Spinal cord (tissue), 10 donors: ENCODE data around the gene TMEFF2. TPM values are rescaled to one million over a fixed set of nuclear protein-coding genes. Genes with fewer than 3 reads are reported as not detected.

ENCODE experiments used
- DNase-seq, 6 donors: peaks; one replicate each; pipeline versions ENCODE4 v3.0.0 to v3.0.0-alpha.2; 2013 to 2015; ENCODE audit warnings: low spot score in 6 of 6, low read depth in 4 of 6
- H3K27ac ChIP-seq: one replicate; pipeline ENCODE4 v1.5.1; 2013; ENCODE audit warnings: low read depth, low read length, control low read depth
- H3K27me3 ChIP-seq: one replicate; pipeline ENCODE4 v1.6.1; 2013; ENCODE audit warnings: low read length; ENCODE audit not compliant: control insufficient read depth, insufficient read depth
- H3K36me3 ChIP-seq: one replicate; pipeline ENCODE4 v1.6.1; 2013; ENCODE audit warnings: low read length; ENCODE audit not compliant: control insufficient read depth, insufficient read depth
- H3K4me1 ChIP-seq: one replicate; pipeline ENCODE4 v1.6.1; 2013; ENCODE audit warnings: low read length; ENCODE audit not compliant: control insufficient read depth, insufficient read depth
- H3K4me3 ChIP-seq: one replicate; pipeline ENCODE4 v1.5.1; 2013; ENCODE audit warnings: low read depth, low read length, control low read depth
- H3K9me3 ChIP-seq: one replicate; pipeline ENCODE4 v1.6.1; 2013; ENCODE audit warnings: low read length; ENCODE audit not compliant: control insufficient read depth, insufficient read depth
- WGBS: methylation state at CpG from one replicate; pipeline ENCODE4 v1.1.5; 2013; ENCODE audit warnings: missing lambda C conversion rate; ENCODE audit not compliant: insufficient coverage; 5-methylcytosine and 5-hydroxymethylcytosine counted together
- polyA plus RNA-seq, 2 donors: library from polyadenylated mRNA; unstranded; fragments of 120-200 nt; gene quantifications; one replicate each; pipeline ENCODE4 v1.2.1, GENCODE V29; 2013; ENCODE audit not compliant: insufficient read length in 2 of 2
- total RNA-seq, 2 donors: library from RNA; depleted of rRNA in 1 of 2; stranded (reverse); fragments of 120-200 nt in 1 of 2; fragments of >200 nt in 1 of 2; gene quantifications; one replicate each; pipeline versions ENCODE4 v1.2.3 to v1.2.4, GENCODE V29; 2013 to 2014
- donor health status: healthy.

Gene TMEFF2
- total and polyA plus RNA-seq, 4 donors = 14.0 to 85.6 (median 61.1) TPM

DNA sequence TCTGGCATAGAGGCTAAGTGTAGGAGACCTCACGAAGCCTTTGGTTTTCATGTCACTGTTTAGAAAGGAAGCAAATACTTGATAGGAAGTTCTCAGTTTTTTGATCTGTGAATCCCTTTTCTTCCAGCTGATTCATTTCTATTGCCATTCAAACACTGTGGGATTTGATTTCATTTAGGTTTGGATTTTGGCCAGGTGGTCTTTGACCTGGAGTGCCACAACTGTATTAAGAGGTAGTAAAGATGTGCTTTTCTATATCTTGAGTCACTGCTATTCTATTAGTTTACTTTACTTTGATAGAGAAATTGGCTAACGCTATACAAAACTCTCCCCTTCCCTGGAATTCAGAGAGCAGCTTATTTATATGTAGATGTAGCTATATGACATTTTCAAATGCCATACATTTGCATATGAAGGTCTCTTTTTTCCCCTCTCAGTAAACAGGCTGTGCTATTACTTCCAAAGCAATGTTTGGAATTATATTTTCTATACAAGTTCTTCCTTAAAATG lies 215.5 kb downstream of the TMEFF2 start:
- no peak for DNase-seq
- no peak overlapping the region for H3K27ac ChIP-seq
- no CpG with 5 or more reads among the region's 2 CpGs for WGBS

DNA sequence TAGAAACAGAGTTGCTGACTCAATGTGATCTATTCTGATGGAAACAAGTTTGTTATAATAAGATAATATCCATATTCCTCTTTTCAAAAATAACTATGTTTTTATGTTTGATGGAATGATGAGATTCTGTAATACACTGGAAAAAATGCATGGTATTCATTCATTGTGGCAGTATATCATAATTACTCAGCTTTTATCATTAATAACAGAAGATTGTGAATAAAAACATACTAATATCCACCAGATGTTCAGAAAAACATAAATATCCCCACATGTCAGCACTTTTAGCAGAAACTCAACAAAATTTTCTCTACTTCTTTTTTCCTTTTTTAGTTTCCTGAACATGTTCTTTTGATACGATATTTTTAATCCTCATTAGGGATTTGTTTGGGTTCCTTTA lies 217.0 kb downstream of the TMEFF2 start:
- Histone ChIP-seq H3K4me3 (no peak overlapping the region), H3K27me3 (no peaks in the 10 kb centered on the region), H3K9me3 (no peaks in the 10 kb centered on the region), H3K4me1 (no peaks in the 10 kb centered on the region), H3K36me3 (no peaks in the 10 kb centered on the region), H3K27ac (no peak overlapping the region)
- no peak for DNase-seq
- no CpG with 5 or more reads among the region's 1 CpG for WGBS

More for the DNA sequence above, 215.5 kb downstream of the TMEFF2 start:
- no peaks in the 10 kb centered on the region for H3K27me3 ChIP-seq
- H3K9me3 ChIP-seq = no peaks in the 10 kb centered on the region
- no peak overlapping the region for H3K4me3 ChIP-seq
- H3K4me1 ChIP-seq = no peaks in the 10 kb centered on the region
- no peaks in the 10 kb centered on the region for H3K36me3 ChIP-seq

DNA sequence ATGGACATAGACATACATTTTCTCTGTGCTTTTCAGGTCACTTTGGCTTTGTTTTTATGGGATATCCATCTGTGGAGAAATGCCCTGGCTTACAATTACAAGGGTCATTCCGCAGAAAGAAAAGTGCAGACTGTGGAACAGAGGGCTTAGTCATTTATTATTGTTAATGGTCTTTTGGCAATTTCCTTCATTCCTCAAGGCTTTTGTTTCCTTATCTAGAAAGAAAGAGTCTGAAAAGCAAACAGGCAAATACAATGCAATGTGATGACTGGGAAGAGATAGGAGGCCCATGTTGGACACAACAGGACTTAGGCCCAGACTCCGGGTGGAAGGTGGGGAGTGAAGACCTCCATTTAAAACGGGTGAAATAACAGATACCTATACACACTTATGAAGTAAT lies 218.3 kb downstream of the TMEFF2 start:
- DNase-seq = no peak
- no peaks in the 10 kb centered on the region for H3K27me3 ChIP-seq
- no peaks in the 10 kb centered on the region for H3K36me3 ChIP-seq
- H3K4me3 ChIP-seq = no peak overlapping the region
- no peaks in the 10 kb centered on the region for H3K4me1 ChIP-seq
- WGBS = no CpG with 5 or more reads among the region's 3 CpGs
- no peak overlapping the region for H3K27ac ChIP-seq
- H3K9me3 ChIP-seq = no peaks in the 10 kb centered on the region

DNA sequence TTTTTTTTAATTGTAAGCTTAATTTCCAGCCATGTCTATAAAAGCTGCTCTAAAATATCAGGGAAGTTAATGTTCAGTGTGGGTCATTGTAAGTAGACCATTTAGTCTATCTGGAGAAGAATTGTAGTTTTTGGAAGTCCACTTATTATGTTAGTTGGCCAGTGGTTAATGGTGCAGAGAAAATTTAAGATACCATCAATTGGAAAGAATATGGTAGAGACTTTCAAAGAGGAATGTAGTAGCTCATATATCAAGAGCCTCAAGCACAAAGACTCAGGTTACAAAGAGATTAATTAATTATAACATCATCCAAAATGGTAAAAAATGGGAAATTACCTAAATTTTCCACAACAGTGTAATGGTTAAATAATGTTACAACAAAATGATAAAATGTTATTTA lies 220.1 kb downstream of the TMEFF2 start:
- DNase-seq = no peak
- no peaks in the 10 kb centered on the region for H3K27me3 ChIP-seq
- H3K27ac ChIP-seq = no peak overlapping the region
- no peak overlapping the region for H3K4me3 ChIP-seq
- no peaks in the 10 kb centered on the region for H3K36me3 ChIP-seq
- H3K4me1 ChIP-seq = no peaks in the 10 kb centered on the region
- H3K9me3 ChIP-seq = no peaks in the 10 kb centered on the region

DNA sequence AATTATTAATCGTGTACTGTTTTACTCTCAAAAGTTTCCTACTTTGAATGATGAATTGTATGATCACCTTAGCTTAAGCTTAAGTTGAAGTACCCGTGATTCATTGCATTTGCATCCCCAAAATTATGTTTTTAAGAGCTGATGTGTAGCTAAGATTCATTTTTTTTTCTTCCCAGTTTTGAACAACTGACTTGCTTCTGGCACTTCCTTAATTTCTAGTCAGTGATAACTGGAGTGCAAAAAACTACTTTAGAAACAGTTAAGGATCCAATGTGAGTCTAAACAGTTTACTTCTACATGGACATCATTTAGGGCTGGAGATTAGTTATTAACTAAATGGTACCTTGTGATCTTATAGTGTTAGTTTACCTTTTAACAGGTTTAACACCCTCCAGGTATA lies 223.9 kb downstream of the TMEFF2 start:
- H3K27me3 ChIP-seq = no peaks in the 10 kb centered on the region
- H3K4me1 ChIP-seq = no peaks in the 10 kb centered on the region
- H3K36me3 ChIP-seq = no peaks in the 10 kb centered on the region
- no peak overlapping the region for H3K27ac ChIP-seq
- no CpG with 5 or more reads among the region's 2 CpGs for WGBS
- no peaks in the 10 kb centered on the region for H3K9me3 ChIP-seq
- DNase-seq = no peak
- H3K4me3 ChIP-seq = no peak overlapping the region

DNA sequence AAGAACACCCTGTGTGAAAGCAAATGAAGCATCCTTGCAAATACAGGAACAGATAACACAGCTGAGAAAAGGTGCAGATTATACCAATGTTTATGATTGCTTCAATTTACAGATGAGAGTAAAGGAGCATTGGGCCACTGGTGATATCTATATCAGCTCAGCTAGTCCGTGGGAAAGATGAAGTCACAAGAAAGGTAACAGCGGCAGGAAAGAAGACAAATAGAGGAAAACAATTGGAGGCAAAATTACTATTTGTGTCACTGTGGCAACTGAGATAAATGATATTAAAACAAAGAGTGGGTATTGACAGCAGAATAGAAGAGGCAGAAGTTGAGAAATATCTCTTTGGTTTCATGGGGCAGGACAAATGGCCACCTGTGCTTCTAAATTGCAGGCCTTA lies 226.6 kb downstream of the TMEFF2 start:
- no peak overlapping the region for H3K4me3 ChIP-seq
- no peak for DNase-seq
- H3K36me3 ChIP-seq = no peaks in the 10 kb centered on the region
- H3K4me1 ChIP-seq = no peaks in the 10 kb centered on the region
- H3K27ac ChIP-seq = no peak overlapping the region
- H3K27me3 ChIP-seq = no peaks in the 10 kb centered on the region
- no peaks in the 10 kb centered on the region for H3K9me3 ChIP-seq
- WGBS = 81% methylated on average over 2 of the region's 2 CpGs

DNA sequence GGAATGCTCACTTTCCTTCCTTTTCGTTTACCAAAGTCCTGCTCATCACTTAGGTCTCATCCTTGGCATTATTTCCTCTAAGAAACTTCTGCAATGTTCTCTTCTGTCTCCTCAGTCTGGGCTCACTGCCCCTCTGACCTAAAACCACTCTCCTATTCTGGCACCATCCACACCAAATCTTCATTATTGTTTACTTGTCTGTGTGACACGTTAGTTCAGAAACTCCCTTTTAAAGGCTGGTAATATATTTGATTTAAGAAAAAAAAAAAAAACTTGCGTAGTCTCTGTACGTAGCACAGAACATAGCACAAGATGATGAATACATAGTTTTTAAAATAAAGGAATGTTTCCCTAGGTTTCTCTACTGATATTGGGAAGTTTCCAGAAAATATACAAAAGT lies 229.0 kb downstream of the TMEFF2 start:
- Histone ChIP-seq H3K27ac (no peak overlapping the region), H3K4me3 (no peak overlapping the region), H3K4me1 (no peaks in the 10 kb centered on the region), H3K36me3 (no peaks in the 10 kb centered on the region), H3K27me3 (no peaks in the 10 kb centered on the region), H3K9me3 (no peaks in the 10 kb centered on the region)
- no peak for DNase-seq
- 78% methylated on average over 1 of the region's 4 CpGs for whole genome bisulfite sequencing

DNA sequence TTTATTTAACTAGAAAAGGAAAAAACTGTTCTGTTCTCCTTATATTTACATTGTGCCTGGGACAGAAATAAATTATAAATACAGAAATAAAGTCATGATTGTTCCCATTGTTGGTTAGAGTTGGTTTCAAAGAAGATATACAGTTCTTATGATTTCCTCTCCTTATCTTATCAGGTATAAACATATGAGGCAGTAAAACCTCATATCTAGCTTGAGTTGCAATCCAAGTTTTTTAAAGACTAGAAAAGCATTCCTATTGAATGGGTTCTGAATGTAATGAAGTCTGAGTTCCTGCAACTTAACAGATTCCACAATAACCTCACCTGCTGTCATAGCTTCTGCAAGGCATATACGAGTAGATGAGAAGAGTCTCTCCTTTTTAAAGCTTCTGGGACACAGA lies 233.2 kb downstream of the TMEFF2 start:
- H3K4me1 ChIP-seq = no peaks in the 10 kb centered on the region
- no peak overlapping the region for H3K27ac ChIP-seq
- WGBS = no CpG with 5 or more reads among the region's 1 CpG
- H3K27me3 ChIP-seq = no peaks in the 10 kb centered on the region
- no peak for DNase-seq
- no peak overlapping the region for H3K4me3 ChIP-seq
- H3K9me3 ChIP-seq = no peaks in the 10 kb centered on the region
- no peaks in the 10 kb centered on the region for H3K36me3 ChIP-seq

DNA sequence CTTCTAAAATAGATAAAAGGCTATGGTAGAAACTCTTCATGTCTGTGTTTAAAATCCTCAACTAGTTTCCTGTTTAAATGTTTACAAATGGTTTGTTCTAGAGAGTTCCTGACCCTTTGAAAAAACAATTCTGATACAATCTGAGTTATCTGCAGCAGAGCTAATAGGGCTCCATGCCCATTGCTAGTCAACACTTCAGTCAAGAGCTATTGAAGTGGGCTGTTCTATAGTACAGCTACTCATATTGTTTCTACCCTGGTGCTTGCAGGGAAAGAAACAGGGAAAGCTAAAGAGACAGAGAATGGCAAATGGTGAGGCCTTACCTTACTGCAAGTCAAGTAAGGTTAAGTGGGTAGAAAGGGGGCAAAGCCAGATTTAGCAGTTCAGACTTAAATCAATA lies 235.5 kb downstream of the TMEFF2 start:
- Histone ChIP-seq H3K27ac (no peak overlapping the region), H3K9me3 (no peaks in the 10 kb centered on the region), H3K36me3 (no peaks in the 10 kb centered on the region), H3K4me3 (no peak overlapping the region), H3K4me1 (no peaks in the 10 kb centered on the region), H3K27me3 (no peaks in the 10 kb centered on the region)
- DNase-seq = no peak

DNA sequence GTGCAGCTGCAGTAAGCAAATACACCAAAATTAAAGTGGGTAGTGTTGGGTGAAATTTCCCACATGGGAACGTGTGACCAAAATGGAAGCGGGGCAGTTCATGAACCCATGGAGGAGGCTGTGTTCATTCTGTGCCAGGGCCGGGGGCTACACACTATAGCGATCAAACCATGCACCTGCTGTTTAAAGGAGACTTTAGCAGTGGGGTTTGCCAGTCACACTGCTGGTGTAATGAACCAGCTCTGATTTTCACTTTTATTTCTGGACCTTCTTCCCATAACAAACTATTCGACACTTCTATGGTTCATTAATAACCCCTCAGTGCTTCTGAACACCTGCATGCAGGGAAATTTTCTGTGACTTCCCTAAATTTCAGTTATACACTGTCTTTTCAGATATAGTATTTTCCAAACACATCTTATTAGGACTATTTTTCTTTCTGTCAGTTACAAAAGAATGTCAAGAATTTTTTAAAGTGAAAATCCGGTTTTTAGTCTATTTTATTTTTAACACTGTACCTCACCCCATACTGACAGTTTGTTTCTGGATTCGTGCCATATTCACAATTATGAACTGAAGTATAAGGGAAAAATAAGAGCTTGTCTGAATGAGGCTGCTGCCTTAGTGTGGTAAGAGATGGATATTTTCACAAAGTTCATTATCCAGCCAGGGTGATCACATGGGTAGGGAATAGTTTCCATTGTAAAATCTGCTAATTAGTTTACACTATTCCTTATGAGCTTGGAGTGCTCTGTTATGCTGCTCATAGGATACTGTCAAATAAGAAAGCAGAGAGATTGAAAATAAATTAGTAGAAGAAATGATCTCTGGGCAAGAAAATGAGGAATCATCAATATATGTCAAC lies 236.5 kb downstream of the TMEFF2 start:
- WGBS = 60% methylated on average over 3 of the region's 7 CpGs
- H3K27me3 ChIP-seq = no peaks in the 10 kb centered on the region
- H3K27ac ChIP-seq = no peak overlapping the region
- H3K4me3 ChIP-seq = no peak overlapping the region
- no peaks in the 10 kb centered on the region for H3K4me1 ChIP-seq
- DNase-seq = peak in 1 of 6 donors; percentile 57
- no peaks in the 10 kb centered on the region for H3K9me3 ChIP-seq
- H3K36me3 ChIP-seq = no peaks in the 10 kb centered on the region
